Esophagus muscularis mucosa (tissue), 4 donors: Measurements from ENCODE around the gene DAAM2. TPM values are rescaled to one million over a fixed set of nuclear protein-coding genes. Genes with fewer than 3 reads are reported as not detected.

Experiments
- DNase-seq: peaks from one replicate; pipeline ENCODE4 v3.0.0-alpha.2; 2017; ENCODE audit errors: extremely low spot score
- H3K27ac ChIP-seq, 4 donors: fragments of 200-600 bp; sonication (generic); replicated peaks in 1 of 4; 1 replicate in 3 of 4; 2 replicates in 1 of 4; pipeline ENCODE4 v1.5.1; 2016 to 2019; ENCODE audit warnings: mild to moderate bottlenecking in 1 of 4
- H3K27me3 ChIP-seq, 4 donors: fragments of 200-600 bp; sonication (generic); one replicate each; pipeline versions ENCODE4 v1.5.1 to v1.6.0; 2016 to 2019
- H3K36me3 ChIP-seq, 4 donors: fragments of 200-600 bp; sonication (generic); one replicate each; pipeline ENCODE4 v1.5.1; 2016 to 2019
- H3K4me1 ChIP-seq, 4 donors: fragments of 200-600 bp; sonication (generic); one replicate each; pipeline ENCODE4 v1.5.1; 2016 to 2019
- H3K4me3 ChIP-seq, 4 donors: fragments of 200-600 bp; sonication (generic); 1 replicate in 2 of 4; 2 replicates in 2 of 4; pipeline ENCODE4 v1.5.1; 2016 to 2019; ENCODE audit warnings: mild to moderate bottlenecking in 4 of 4, moderate library complexity in 1 of 4
- H3K9me3 ChIP-seq, 4 donors: fragments of 200-600 bp; sonication (generic); 1 replicate in 3 of 4; 2 replicates in 1 of 4; pipeline ENCODE4 v1.5.1; 2016 to 2019
- EP300 ChIP-seq: sonication (generic); formaldehyde crosslinking; IDR thresholded peaks from one replicate; pipeline ENCODE4 v1.6.1; 2017; ENCODE audit warnings: antibody characterized with exemption
- POLR2A ChIP-seq: fragments of 450-650 bp; IDR thresholded peaks from one replicate; pipeline ENCODE4 v1.6.1; 2017; ENCODE audit warnings: antibody characterized with exemption, moderate library complexity, mild to moderate bottlenecking, low read depth
- POLR2AphosphoS5 ChIP-seq, 2 donors: sonication (generic); formaldehyde crosslinking; IDR thresholded peaks; one replicate each; pipeline ENCODE4 v1.6.1; 2017; ENCODE audit warnings: antibody characterized with exemption in 2 of 2
- WGBS: methylation state at CpG from one replicate; pipeline ENCODE4 v1.1.5; 2018; 5-methylcytosine and 5-hydroxymethylcytosine counted together
- intact Hi-C: fragments of 100-400 bp; cut with DNase I; formaldehyde crosslinking; loops from one replicate; pipeline ENCODE4 v1.15.1; 2023
- total RNA-seq, 4 donors: library from RNA; depleted of rRNA; stranded (reverse); fragments of >200 nt; gene quantifications; one replicate each; pipeline versions ENCODE4 v1.1.0 to v1.2.1, GENCODE V29; 2016
- TF ChIP-seq, protein P1 (sequence below), 3 experiments: fragments of 200-600 bp in 2 of 3; fragments of 450-650 bp in 1 of 3; sonication (generic) in 2 of 3; IDR thresholded peaks; one replicate each; pipeline ENCODE4 v1.5.1; 2017 to 2019; ENCODE audit warnings: antibody characterized with exemption in 3 of 3, mild to moderate bottlenecking in 2 of 3, moderate library complexity in 1 of 3

Gene DAAM2
- total RNA-seq, 4 donors from 2014 or later = 221 to 446 (median 392) TPM

DNA sequence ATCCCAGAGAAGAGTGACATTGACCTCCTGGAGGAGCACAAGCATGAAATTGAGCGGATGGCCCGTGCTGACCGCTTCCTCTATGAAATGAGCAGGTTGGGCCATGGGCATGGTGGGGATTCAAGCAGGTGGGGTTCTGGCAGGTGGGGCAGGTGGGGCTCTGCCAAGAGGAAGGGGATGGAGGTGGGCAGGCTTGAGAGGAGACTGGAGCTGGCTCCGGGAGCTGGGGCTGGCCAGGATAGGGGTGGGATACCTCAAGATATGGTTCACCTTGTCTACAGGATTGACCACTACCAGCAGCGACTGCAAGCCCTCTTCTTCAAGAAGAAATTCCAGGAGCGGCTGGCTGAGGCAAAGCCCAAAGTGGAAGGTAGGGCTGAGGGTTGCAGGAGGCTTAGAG lies 99.2 kb downstream of the DAAM2 start:
- TF ChIP-seq, protein P1, sequence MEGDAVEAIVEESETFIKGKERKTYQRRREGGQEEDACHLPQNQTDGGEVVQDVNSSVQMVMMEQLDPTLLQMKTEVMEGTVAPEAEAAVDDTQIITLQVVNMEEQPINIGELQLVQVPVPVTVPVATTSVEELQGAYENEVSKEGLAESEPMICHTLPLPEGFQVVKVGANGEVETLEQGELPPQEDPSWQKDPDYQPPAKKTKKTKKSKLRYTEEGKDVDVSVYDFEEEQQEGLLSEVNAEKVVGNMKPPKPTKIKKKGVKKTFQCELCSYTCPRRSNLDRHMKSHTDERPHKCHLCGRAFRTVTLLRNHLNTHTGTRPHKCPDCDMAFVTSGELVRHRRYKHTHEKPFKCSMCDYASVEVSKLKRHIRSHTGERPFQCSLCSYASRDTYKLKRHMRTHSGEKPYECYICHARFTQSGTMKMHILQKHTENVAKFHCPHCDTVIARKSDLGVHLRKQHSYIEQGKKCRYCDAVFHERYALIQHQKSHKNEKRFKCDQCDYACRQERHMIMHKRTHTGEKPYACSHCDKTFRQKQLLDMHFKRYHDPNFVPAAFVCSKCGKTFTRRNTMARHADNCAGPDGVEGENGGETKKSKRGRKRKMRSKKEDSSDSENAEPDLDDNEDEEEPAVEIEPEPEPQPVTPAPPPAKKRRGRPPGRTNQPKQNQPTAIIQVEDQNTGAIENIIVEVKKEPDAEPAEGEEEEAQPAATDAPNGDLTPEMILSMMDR (IDR thresholded peaks at IDR 0.05) = no peak
- TF ChIP-seq EP300 (no peak), POLR2A (no peak), POLR2AphosphoS5 (IDR thresholded peaks at IDR 0.05) (no peak)
- WGBS = 94% methylated on average over 6 of the region's 6 CpGs
- DNase-seq = no peak
- intact Hi-C loops = loop anchor here (5.0 kb wide), 1 partner anchor 514 kb away; no protein-coding TSS in a partner anchor
- H3K4me1 ChIP-seq = peaks cover 24 to 65% (median 64%) of the 10 kb centered on the region in 4 donors
- H3K27ac ChIP-seq = peak overlapping the region; percentile 83 to 86 (median 84)
- no peak overlapping the region for H3K4me3 ChIP-seq
- H3K36me3 ChIP-seq = peaks cover 7 to 88% (median 40%) of the 10 kb centered on the region in 4 donors
- H3K9me3 ChIP-seq = no peaks in the 10 kb centered on the region
- no peaks in the 10 kb centered on the region for H3K27me3 ChIP-seq

DNA sequence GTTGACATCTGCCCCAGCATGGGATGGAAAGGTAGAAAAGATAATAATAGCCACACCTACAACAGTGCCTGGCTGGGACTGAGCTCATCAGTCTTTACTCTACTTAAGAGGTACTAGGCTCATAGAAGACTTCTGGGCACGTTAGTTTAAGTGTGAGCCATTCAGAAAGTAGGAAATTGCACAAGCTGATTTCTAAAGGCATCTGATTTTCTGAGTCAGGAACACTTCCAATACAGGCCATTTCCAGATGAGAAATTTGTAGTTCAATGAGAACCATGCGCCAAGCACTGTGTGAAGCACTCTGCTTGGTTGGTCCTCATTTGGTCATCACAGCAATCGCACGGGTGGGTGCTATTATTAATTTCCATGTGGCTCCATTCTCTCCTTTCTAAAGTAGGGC lies 99.8 kb downstream of the DAAM2 start:
- no peaks in the 10 kb centered on the region for H3K27me3 ChIP-seq
- TF ChIP-seq POLR2AphosphoS5 (IDR thresholded peaks at IDR 0.05) (peak in 1 of 2 donors; percentile 15), EP300 (no peak)
- 71% methylated on average over 4 of the region's 4 CpGs for WGBS
- intact Hi-C loops = loop anchor here (5.0 kb wide), 1 partner anchor 515 kb away; no protein-coding TSS in a partner anchor
- H3K27ac ChIP-seq = peak overlapping the region; percentile 83 to 86 (median 84)
- peaks cover 13 to 89% (median 43%) of the 10 kb centered on the region in 4 donors for H3K36me3 ChIP-seq
- no peak overlapping the region for H3K4me3 ChIP-seq
- H3K4me1 ChIP-seq = peaks cover 20 to 58% (median 58%) of the 10 kb centered on the region in 4 donors
- DNase-seq = no peak
- H3K9me3 ChIP-seq = no peaks in the 10 kb centered on the region

DNA sequence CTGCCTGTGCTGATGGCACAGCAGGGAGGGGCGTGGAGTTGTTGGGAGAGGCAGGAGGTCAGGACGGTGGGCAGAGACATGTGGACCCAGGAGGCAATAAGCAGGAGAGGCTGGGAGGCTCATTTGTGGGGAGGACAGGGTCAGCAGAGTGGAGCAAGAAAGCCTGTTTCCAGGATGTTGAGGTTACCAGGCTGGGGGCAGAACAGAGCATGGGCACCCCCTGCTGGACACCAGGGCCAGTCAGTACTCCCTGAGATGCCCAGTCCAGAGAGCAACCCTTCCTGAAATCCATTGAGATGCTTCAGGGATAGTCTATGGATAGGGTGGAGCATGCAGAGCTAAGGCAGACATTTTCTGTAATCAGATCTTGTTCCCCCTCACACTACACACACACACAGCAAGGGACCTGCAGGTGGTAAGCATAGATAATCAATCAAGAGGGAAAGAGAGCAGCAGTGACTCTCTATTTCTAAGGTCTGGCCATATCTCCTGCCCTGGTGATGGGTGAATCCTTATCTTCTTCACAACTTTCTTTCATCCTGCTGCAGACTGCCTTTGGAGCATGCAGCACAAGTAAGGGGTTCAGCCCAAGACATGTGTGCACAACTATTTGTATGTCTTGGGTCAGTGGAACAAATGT lies 100.4 kb downstream of the DAAM2 start:
- H3K27ac ChIP-seq = peak overlapping the region; percentile 83 to 86 (median 84)
- intact Hi-C loops = loop anchor here (5.0 kb wide), 1 partner anchor 515 kb away; no protein-coding TSS in a partner anchor
- no peaks in the 10 kb centered on the region for H3K9me3 ChIP-seq
- H3K27me3 ChIP-seq = no peaks in the 10 kb centered on the region
- WGBS = 67% methylated on average over 2 of the region's 2 CpGs
- peaks cover 19 to 91% (median 49%) of the 10 kb centered on the region in 4 donors for H3K36me3 ChIP-seq
- DNase-seq = no peak
- H3K4me3 ChIP-seq = no peak overlapping the region
- H3K4me1 ChIP-seq = peaks cover 13 to 52% (median 51%) of the 10 kb centered on the region in 4 donors
- TF ChIP-seq, protein P1 (IDR thresholded peaks at IDR 0.05) = peak; percentile 61 to 70 (median 66)
- TF ChIP-seq EP300 = no peak
- peak in 1 of 2 donors; percentile 32 for TF ChIP-seq POLR2AphosphoS5 (IDR thresholded peaks at IDR 0.05)

DNA sequence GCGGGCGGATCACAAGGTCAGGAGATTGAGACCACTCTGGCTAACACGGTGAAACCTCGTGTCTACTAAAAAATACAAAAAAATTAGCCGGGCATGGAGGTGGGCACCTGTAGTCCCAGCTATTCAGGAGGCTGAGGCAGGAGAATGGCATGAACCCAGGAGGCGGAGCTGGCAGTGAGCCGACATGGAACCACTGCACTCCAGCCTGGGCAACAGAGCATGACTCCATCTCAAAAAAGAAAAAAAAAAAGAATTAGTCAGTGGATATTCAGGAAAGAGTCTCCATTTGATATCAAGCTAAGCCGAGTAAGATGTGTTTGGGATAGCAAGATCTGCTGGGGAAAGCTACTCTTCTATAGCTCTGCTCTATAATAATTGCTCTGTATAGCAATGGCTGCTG lies 101.1 kb downstream of the DAAM2 start:
- peaks cover 6 to 45% (median 45%) of the 10 kb centered on the region in 4 donors for H3K4me1 ChIP-seq
- H3K9me3 ChIP-seq = no peaks in the 10 kb centered on the region
- no peak for TF ChIP-seq POLR2AphosphoS5 (IDR thresholded peaks at IDR 0.05)
- TF ChIP-seq, protein P1 (IDR thresholded peaks at IDR 0.05) = no peak
- no peak for TF ChIP-seq POLR2A
- peak overlapping the region in 3 of 4 donors; percentile 83 to 86 (median 84) for H3K27ac ChIP-seq
- H3K36me3 ChIP-seq = peaks cover 25 to 91% (median 50%) of the 10 kb centered on the region in 4 donors
- H3K27me3 ChIP-seq = no peaks in the 10 kb centered on the region
- intact Hi-C loops = loop anchor here (5.0 kb wide), 1 partner anchor 516 kb away; no protein-coding TSS in a partner anchor
- DNase-seq = no peak
- no peak overlapping the region for H3K4me3 ChIP-seq
- 67% methylated on average over 7 of the region's 8 CpGs for WGBS

DNA sequence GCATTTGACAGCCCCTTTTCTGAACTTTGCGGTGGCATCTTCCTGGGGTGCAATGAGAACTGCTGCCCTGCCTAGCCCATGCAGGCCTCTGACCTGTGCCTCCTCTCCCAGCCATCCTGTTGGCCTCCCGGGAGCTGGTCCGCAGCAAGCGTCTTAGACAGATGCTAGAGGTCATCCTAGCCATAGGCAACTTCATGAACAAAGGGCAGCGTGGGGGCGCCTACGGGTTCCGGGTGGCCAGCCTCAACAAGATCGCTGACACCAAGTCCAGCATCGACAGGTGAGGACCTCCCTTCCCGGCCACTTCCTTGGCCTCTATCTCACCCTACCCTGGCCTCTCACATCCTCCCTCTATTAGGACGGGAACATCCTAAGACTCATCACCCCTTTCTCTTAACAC lies 104.5 kb downstream of the DAAM2 start:
- 82% methylated on average over 9 of the region's 12 CpGs for WGBS

More for the DNA sequence above, 104.5 kb downstream of the DAAM2 start:
- Histone ChIP-seq H3K4me1 (peaks cover 0 to 21% (median 13%) of the 10 kb centered on the region in 4 donors), H3K27ac (peak overlapping the region in 1 of 4 donors; percentile 23), H3K9me3 (no peaks in the 10 kb centered on the region), H3K27me3 (no peaks in the 10 kb centered on the region), H3K4me3 (no peak overlapping the region), H3K36me3 (peaks cover 29 to 99% (median 76%) of the 10 kb centered on the region in 4 donors)
- DNase-seq = no peak
- TF ChIP-seq POLR2AphosphoS5 (IDR thresholded peaks at IDR 0.05) (no peak), EP300 (no peak), POLR2A (no peak)
- TF ChIP-seq, protein P1 (IDR thresholded peaks at IDR 0.05) = no peak
- intact Hi-C loops = no loop called here
